ENCODE data around the gene SNRNP70.

DNA sequence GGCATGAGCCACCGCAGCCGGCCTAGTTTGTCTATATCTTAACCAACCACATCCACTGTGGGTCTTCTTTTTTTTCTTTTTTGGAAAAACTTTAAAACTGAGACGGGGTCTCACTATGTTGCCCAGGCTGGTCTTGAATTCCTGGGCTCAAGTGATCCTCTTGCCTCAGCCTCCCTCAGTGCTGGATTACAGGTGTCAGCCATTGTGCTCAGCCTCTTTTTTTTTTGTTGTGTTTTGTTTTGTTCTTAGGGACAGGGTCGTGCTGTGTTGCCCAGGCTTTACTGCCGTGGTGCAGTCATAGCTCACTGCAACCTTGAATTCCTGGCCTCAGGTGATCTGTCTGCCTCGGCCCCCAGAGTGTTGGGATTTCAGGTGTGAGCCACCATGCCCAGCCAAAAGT, 7.4 kb downstream of the SNRNP70 start:
- TF ChIP-seq, protein P1, sequence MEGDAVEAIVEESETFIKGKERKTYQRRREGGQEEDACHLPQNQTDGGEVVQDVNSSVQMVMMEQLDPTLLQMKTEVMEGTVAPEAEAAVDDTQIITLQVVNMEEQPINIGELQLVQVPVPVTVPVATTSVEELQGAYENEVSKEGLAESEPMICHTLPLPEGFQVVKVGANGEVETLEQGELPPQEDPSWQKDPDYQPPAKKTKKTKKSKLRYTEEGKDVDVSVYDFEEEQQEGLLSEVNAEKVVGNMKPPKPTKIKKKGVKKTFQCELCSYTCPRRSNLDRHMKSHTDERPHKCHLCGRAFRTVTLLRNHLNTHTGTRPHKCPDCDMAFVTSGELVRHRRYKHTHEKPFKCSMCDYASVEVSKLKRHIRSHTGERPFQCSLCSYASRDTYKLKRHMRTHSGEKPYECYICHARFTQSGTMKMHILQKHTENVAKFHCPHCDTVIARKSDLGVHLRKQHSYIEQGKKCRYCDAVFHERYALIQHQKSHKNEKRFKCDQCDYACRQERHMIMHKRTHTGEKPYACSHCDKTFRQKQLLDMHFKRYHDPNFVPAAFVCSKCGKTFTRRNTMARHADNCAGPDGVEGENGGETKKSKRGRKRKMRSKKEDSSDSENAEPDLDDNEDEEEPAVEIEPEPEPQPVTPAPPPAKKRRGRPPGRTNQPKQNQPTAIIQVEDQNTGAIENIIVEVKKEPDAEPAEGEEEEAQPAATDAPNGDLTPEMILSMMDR (IDR thresholded peaks at IDR 0.05; ENCODE audit: low read depth, low read length, poor library complexity, severe bottlenecking), result no peak
- TF ChIP-seq EZH2phosphoT487 (IDR thresholded peaks at IDR 0.05; ENCODE audit: borderline replicate concordance, low read length), result no peak
